H9 (cell line): ENCODE measurements around the gene CHMP3. TPM values are rescaled to one million over a fixed set of nuclear protein-coding genes. Genes with fewer than 3 reads are reported as not detected.

ENCODE experiments used
- DNase-seq: peaks from one replicate; pipeline ENCODE4 v3.0.0-alpha.2; 2017
- H2AFZ ChIP-seq: one replicate; pipeline ENCODE4 v1.6.1; 2013; ENCODE audit warnings: mild to moderate bottlenecking, low read length, control low read depth, moderate library complexity
- H2AK5ac ChIP-seq: 2 replicates; pipeline ENCODE4 v1.6.1; 2013; ENCODE audit warnings: low read length, control low read depth, mixed read lengths; ENCODE audit not compliant: insufficient read length
- H2BK120ac ChIP-seq: one replicate; pipeline ENCODE4 v1.6.1; 2013; ENCODE audit warnings: low read depth, mild to moderate bottlenecking, low read length, control low read depth, inconsistent platforms; ENCODE audit not compliant: poor library complexity, severe bottlenecking
- H2BK12ac ChIP-seq: 2 replicates; pipeline ENCODE4 v1.6.1; 2013; ENCODE audit warnings: low read length, control low read depth, mixed read lengths, low read depth; ENCODE audit not compliant: insufficient read length
- H2BK15ac ChIP-seq: 2 replicates; pipeline ENCODE4 v1.6.1; 2013; ENCODE audit warnings: low read depth, low read length, control low read depth
- H2BK20ac ChIP-seq: one replicate; pipeline ENCODE4 v1.6.1; 2013; ENCODE audit warnings: low read depth, mild to moderate bottlenecking, low read length, control low read depth, inconsistent platforms; ENCODE audit not compliant: poor library complexity, severe bottlenecking
- H2BK5ac ChIP-seq: 2 replicates; pipeline ENCODE4 v1.6.1; 2013; ENCODE audit warnings: low read length, control low read depth, mixed read lengths; ENCODE audit not compliant: insufficient read length
- H3K14ac ChIP-seq: 2 replicates; pipeline ENCODE4 v1.6.1; 2013; ENCODE audit warnings: low read length, control low read depth; ENCODE audit not compliant: insufficient read depth
- H3K18ac ChIP-seq: 2 replicates; pipeline ENCODE4 v1.6.1; 2013; ENCODE audit warnings: low read depth, mild to moderate bottlenecking, mixed read lengths, low read length, control low read depth; ENCODE audit not compliant: insufficient read length
- H3K23ac ChIP-seq: 2 replicates; pipeline ENCODE4 v1.6.1; 2013; ENCODE audit warnings: low read length, control low read depth, mixed read lengths, low read depth; ENCODE audit not compliant: insufficient read length
- H3K23me2 ChIP-seq: 2 replicates; pipeline ENCODE4 v1.6.1; 2013; ENCODE audit warnings: low read depth, mild to moderate bottlenecking, mixed read lengths, low read length, control low read depth; ENCODE audit not compliant: insufficient read length, poor library complexity, severe bottlenecking
- H3K27ac ChIP-seq: 2 replicates; pipeline ENCODE4 v1.5.1; 2013; ENCODE audit warnings: low read length, control low read depth, mixed read lengths, low read depth; ENCODE audit not compliant: insufficient read length
- H3K27me3 ChIP-seq: 2 replicates; pipeline ENCODE4 v1.6.1; 2013; ENCODE audit warnings: low read length, control low read depth, inconsistent platforms; ENCODE audit not compliant: insufficient read depth
- H3K4ac ChIP-seq: 2 replicates; pipeline ENCODE4 v1.6.1; 2013; ENCODE audit warnings: low read depth, mild to moderate bottlenecking, control low read depth, inconsistent platforms, low read length, moderate library complexity
- H3K4me1 ChIP-seq: 2 replicates; pipeline ENCODE4 v1.6.1; 2013; ENCODE audit warnings: low read length, control low read depth, inconsistent platforms; ENCODE audit not compliant: insufficient read depth
- H3K4me2 ChIP-seq: 2 replicates; pipeline ENCODE4 v1.6.1; 2013; ENCODE audit warnings: low read length, control low read depth, mixed read lengths; ENCODE audit not compliant: insufficient read length, insufficient read depth
- H3K56ac ChIP-seq: 2 replicates; pipeline ENCODE4 v1.6.1; 2013; ENCODE audit warnings: low read depth, mild to moderate bottlenecking, mixed read lengths, low read length, control low read depth; ENCODE audit not compliant: insufficient read length
- H3K79me1 ChIP-seq: 2 replicates; pipeline ENCODE4 v1.6.1; 2013; ENCODE audit warnings: low read depth, mild to moderate bottlenecking, moderate library complexity, low read length, control low read depth, inconsistent platforms; ENCODE audit not compliant: insufficient read depth, poor library complexity, severe bottlenecking
- H3K79me2 ChIP-seq: 2 replicates; pipeline ENCODE4 v1.6.1; 2013; ENCODE audit warnings: low read length, control low read depth, inconsistent platforms; ENCODE audit not compliant: insufficient read depth
- H3K9ac ChIP-seq: 2 replicates; pipeline ENCODE4 v1.6.1; 2013; ENCODE audit warnings: low read length, control low read depth, mixed read lengths; ENCODE audit not compliant: insufficient read length; ENCODE audit errors: extremely low read depth
- H3K9me3 ChIP-seq: one replicate; pipeline ENCODE4 v1.6.1; 2013; ENCODE audit warnings: low read depth, low read length, inconsistent platforms; ENCODE audit not compliant: control insufficient read depth
- H3T11ph ChIP-seq: one replicate; pipeline ENCODE4 v1.6.1; 2013; ENCODE audit warnings: mild to moderate bottlenecking, low read length, control low read depth, inconsistent platforms
- H4K20me1 ChIP-seq: one replicate; pipeline ENCODE4 v1.6.1; 2013; ENCODE audit not compliant: control insufficient read depth, insufficient read length, insufficient read depth
- H4K5ac ChIP-seq: 2 replicates; pipeline ENCODE4 v1.6.1; 2013; ENCODE audit warnings: low read depth, mild to moderate bottlenecking, mixed read lengths, low read length, control low read depth; ENCODE audit not compliant: insufficient read length
- H4K8ac ChIP-seq: replicated peaks from 2 replicates; pipeline ENCODE4 v1.6.1; 2013; ENCODE audit warnings: low read length, control low read depth, mixed read lengths, low read depth; ENCODE audit not compliant: insufficient read length
- H4K91ac ChIP-seq: 2 replicates; pipeline ENCODE4 v1.6.1; 2013; ENCODE audit warnings: low read depth, mild to moderate bottlenecking, moderate library complexity, mixed read lengths, low read length, control low read depth; ENCODE audit not compliant: insufficient read length
- H3K27ac Mint-ChIP-seq, 3 experiments: 2 replicates in 2 of 3; 3 replicates in 1 of 3; pipeline ENCODE4 v1.8.0; 2020 to 2021; ENCODE audit warnings: mixed read lengths in 3 of 3, mild to moderate bottlenecking in 1 of 3, moderate library complexity in 1 of 3
- H3K27me3 Mint-ChIP-seq: 2 replicates; pipeline ENCODE4 v1.8.0; 2021; ENCODE audit warnings: low read depth, mild to moderate bottlenecking, moderate library complexity, mixed read lengths
- H3K36me3 Mint-ChIP-seq, 3 experiments: 2 replicates in 2 of 3; 3 replicates in 1 of 3; pipeline ENCODE4 v1.8.0; 2020 to 2021; ENCODE audit warnings: low read depth in 3 of 3, mixed read lengths in 3 of 3; ENCODE audit not compliant: insufficient read depth in 1 of 3
- H3K4me1 Mint-ChIP-seq, 2 experiments: 2 replicates each; pipeline ENCODE4 v1.8.0; 2020; ENCODE audit warnings: mixed read lengths in 2 of 2
- H3K4me3 Mint-ChIP-seq, 2 experiments: 2 replicates in 1 of 2; 3 replicates in 1 of 2; pipeline ENCODE4 v1.8.0; 2020 to 2021; ENCODE audit warnings: mild to moderate bottlenecking in 2 of 2, mixed read lengths in 2 of 2, moderate library complexity in 1 of 2
- H3K9me3 Mint-ChIP-seq, 2 experiments: 2 replicates in 1 of 2; 3 replicates in 1 of 2; pipeline ENCODE4 v1.8.0; 2020; ENCODE audit warnings: mild to moderate bottlenecking in 2 of 2, mixed read lengths in 2 of 2, moderate library complexity in 1 of 2
- CTCF ChIP-seq: fragments of 200-600 bp; sonication (generic); conservative IDR thresholded peaks from 3 replicates; pipeline ENCODE4 v1.8.0; 2021; ENCODE audit warnings: antibody characterized with exemption, mild to moderate bottlenecking
- WGBS: extraction: QIAGEN DNeasy Blood & Tissue Kit; methylation state at CpG from one replicate; pipeline ENCODE4 v1.1.7; 2013; ENCODE audit warnings: missing lambda C conversion rate, low lambda C conversion rate, mixed read lengths; ENCODE audit not compliant: insufficient read length; ENCODE audit errors: extremely low coverage; 5-methylcytosine and 5-hydroxymethylcytosine counted together
- total RNA-seq: library from RNA; stranded (reverse); gene quantifications from 2 replicates; pipeline ENCODE4 v1.2.1, GENCODE V29; 2021

The CHMP3 gene
- total RNA-seq, 1 experiment from 2014 or later, result 28.8 TPM

GRCh38 chr2:86570059-86570458 is 6.8 kb upstream of the CHMP3 start:
- Histone ChIP-seq H3K79me2 (no peaks in the 10 kb centered on the region), H3K79me1 (no peaks in the 10 kb centered on the region), H3K4me1 (no peaks in the 10 kb centered on the region), H3K9me3 (no peaks in the 10 kb centered on the region), H3K4me2 (no peak overlapping the region), H3T11ph (no peak overlapping the region), H3K14ac (no peak overlapping the region), H4K91ac (no peak overlapping the region), H2BK20ac (no peak overlapping the region), H4K5ac (no peak overlapping the region), H3K4ac (no peak overlapping the region), H2BK12ac (no peak overlapping the region), H3K56ac (no peak overlapping the region), H2AFZ (no peak overlapping the region), H4K8ac (no peak overlapping the region), H2BK5ac (no peak overlapping the region), H2AK5ac (no peak overlapping the region), H2BK15ac (no peak overlapping the region), H4K20me1 (no peaks in the 10 kb centered on the region), H3K18ac (no peak overlapping the region), H3K23me2 (no peaks in the 10 kb centered on the region), H2BK120ac (no peak overlapping the region), H3K27ac (no peak overlapping the region), H3K23ac (no peak overlapping the region), H3K27me3 (no peaks in the 10 kb centered on the region), H3K9ac (no peak overlapping the region)
- H3K27ac Mint-ChIP-seq, result no peak overlapping the region
- peaks cover 15% of the 10 kb centered on the region; the same call in 1 of the 2 replicates for H3K27me3 Mint-ChIP-seq
- H3K4me3 Mint-ChIP-seq, result no peak overlapping the region
- TF ChIP-seq CTCF, result no peak
- no peaks in the 10 kb centered on the region for H3K4me1 Mint-ChIP-seq
- no peaks in the 10 kb centered on the region for H3K9me3 Mint-ChIP-seq
- WGBS, result no CpG with 5 or more reads among the region's 3 CpGs
- no peak for DNase-seq
- no peaks in the 10 kb centered on the region for H3K36me3 Mint-ChIP-seq
